HepG2 (cell line): Measurements from ENCODE around the gene HTR4. TPM values are rescaled to one million over a fixed set of nuclear protein-coding genes. Genes with fewer than 3 reads are reported as not detected.

Experiments
- ATAC-seq: fragments of 200-7000 bp; cut with Tn5 transposase; 3 replicates; pipeline ENCODE4 v1.9.1; 2020; ENCODE audit warnings: mild to moderate bottlenecking, moderate library complexity
- BruUV-seq: library from RNA; stranded (reverse); fragments of 400-500 nt; replicated peaks from 2 replicates; lab custom pipeline; 2021; lab: Mats Ljungman, UMichigan
- CTCF ChIA-PET: fragments of 300-600 bp; formaldehyde crosslinking; extraction: SDS; loops from one replicate; lab custom pipeline; 2021; ENCODE audit warnings: low total read pairs, inconsistent platforms, low intra/inter-chr PET ratio; lab: Yijun Ruan, JAX
- POLR2A ChIA-PET: fragments of 350-600 bp; sonication (Branson Sonifier 250); formaldehyde crosslinking; loops from one replicate; lab custom pipeline; 2020; ENCODE audit warnings: antibody characterized with exemption, inconsistent platforms; lab: Yijun Ruan, JAX
- DNase-seq: peaks from one replicate; pipeline ENCODE4 v3.0.0-alpha.2; 2015; ENCODE audit warnings: low spot score
- FAIRE-seq: peaks from 3 replicates; lab custom pipeline; 2011; peaks lifted over from hg19 to GRCh38; lab: Jason Lieb, UNC
- H2AFZ ChIP-seq: one replicate; pipeline ENCODE4 v1.6.1; 2011; ENCODE audit warnings: low read length, inconsistent platforms
- H3K27ac ChIP-seq: fragments of 300-600 bp; 3 replicates; pipeline ENCODE4 v1.8.0; 2011; ENCODE audit warnings: mixed run types, mild to moderate bottlenecking, mixed read lengths, low read length, inconsistent platforms; ENCODE audit not compliant: insufficient read depth; ENCODE audit errors: extremely low read length
- H3K27me3 ChIP-seq, 2 experiments: fragments of 200-600 bp in 1 of 2; 2 replicates in 1 of 2; 3 replicates in 1 of 2; pipeline versions ENCODE4 v1.6.0 to v1.8.0; 2011; ENCODE audit warnings: low read length in 2 of 2, mild to moderate bottlenecking in 2 of 2, moderate library complexity in 2 of 2, inconsistent platforms in 1 of 2; ENCODE audit not compliant: insufficient read depth in 2 of 2, control insufficient read depth in 1 of 2
- H3K36me3 ChIP-seq, 2 experiments: fragments of 200-600 bp in 1 of 2; replicated peaks in 1 of 2; 2 replicates in 1 of 2; 3 replicates in 1 of 2; pipeline versions ENCODE4 v1.5.1 to v1.8.0; 2011; ENCODE audit warnings: low read length in 2 of 2, inconsistent platforms in 1 of 2; ENCODE audit not compliant: insufficient read depth in 2 of 2, control insufficient read depth in 1 of 2
- H3K4me1 ChIP-seq: 2 replicates; pipeline ENCODE4 v1.5.1; 2012; ENCODE audit warnings: low read length, inconsistent platforms; ENCODE audit not compliant: insufficient read depth
- H3K4me2 ChIP-seq: 2 replicates; pipeline ENCODE4 v1.6.0; 2011; ENCODE audit warnings: low read depth, low read length, inconsistent platforms
- H3K4me3 ChIP-seq, 3 experiments: fragments of 200-600 bp in 1 of 3; sonication (generic), shearing (Covaris generic) in 1 of 3; replicated peaks in 1 of 3; 2 replicates each; pipeline ENCODE4 v1.5.1; 2011 to 2016; ENCODE audit warnings: low read length in 3 of 3, inconsistent platforms in 2 of 3, low read depth in 2 of 3, mild to moderate bottlenecking in 2 of 3, control low read depth in 1 of 3, mixed read lengths in 1 of 3; ENCODE audit not compliant: insufficient read depth in 1 of 3
- H3K79me2 ChIP-seq: one replicate; pipeline ENCODE4 v1.6.1; 2011; ENCODE audit warnings: low read length, inconsistent platforms; ENCODE audit not compliant: insufficient read depth
- H3K9ac ChIP-seq: 2 replicates; pipeline ENCODE4 v1.6.0; 2011; ENCODE audit warnings: mild to moderate bottlenecking, low read depth, low read length, inconsistent platforms; ENCODE audit not compliant: insufficient read depth
- H3K9me3 ChIP-seq: 2 replicates; pipeline ENCODE4 v1.5.1; 2012; ENCODE audit warnings: mild to moderate bottlenecking, low read length
- H4K20me1 ChIP-seq: 2 replicates; pipeline ENCODE4 v1.6.0; 2011; ENCODE audit warnings: inconsistent platforms, mild to moderate bottlenecking, low read length, moderate library complexity; ENCODE audit not compliant: insufficient read depth
- ADNP ChIP-seq: sonication (generic); formaldehyde crosslinking; IDR thresholded peaks from 2 replicates; pipeline ENCODE4 v1.4.0; 2020; ENCODE audit warnings: missing genetic modification reagents
- EHMT2 ChIP-seq: fragments of 200-600 bp; sonication (generic); IDR thresholded peaks from 2 replicates; pipeline ENCODE4 v1.7.0; 2017; ENCODE audit warnings: antibody characterized with exemption, low read depth, low read length, borderline replicate concordance
- HOXD1 ChIP-seq: sonication (generic); formaldehyde crosslinking; IDR thresholded peaks from 2 replicates; pipeline ENCODE4 v1.5.0; 2020; ENCODE audit warnings: missing genetic modification reagents
- MAZ ChIP-seq, 2 experiments: sonication (generic) in 1 of 2; formaldehyde crosslinking in 1 of 2; IDR thresholded peaks; 2 replicates each; pipeline versions ENCODE4 v1.5.0 to v1.6.1; 2012 to 2020; ENCODE audit warnings: low read depth in 2 of 2, mild to moderate bottlenecking in 2 of 2, borderline replicate concordance in 1 of 2, improper control_type of control experiment in 1 of 2, low read length in 1 of 2, missing genetic modification reagents in 1 of 2, moderate library complexity in 1 of 2
- REXO4 ChIP-seq: sonication (generic); formaldehyde crosslinking; IDR thresholded peaks from 2 replicates; pipeline ENCODE4 v1.8.0; 2022; ENCODE audit warnings: missing genetic modification reagents, mild to moderate bottlenecking, borderline replicate concordance
- RFXANK ChIP-seq: IDR thresholded peaks from 2 replicates; pipeline ENCODE4 v1.6.1; 2016
- TBX3 ChIP-seq: fragments of 450-650 bp; IDR thresholded peaks from 2 replicates; pipeline ENCODE4 v1.6.1; 2017; ENCODE audit warnings: antibody characterized with exemption, mild to moderate bottlenecking, inconsistent platforms, borderline replicate concordance
- TOE1 ChIP-seq: sonication (generic); formaldehyde crosslinking; IDR thresholded peaks from 2 replicates; pipeline ENCODE4 v1.4.0; 2020; ENCODE audit warnings: mild to moderate bottlenecking, missing genetic modification reagents
- ZBTB49 ChIP-seq: sonication (generic); formaldehyde crosslinking; IDR thresholded peaks from 2 replicates; pipeline ENCODE4 v1.4.0; 2020; ENCODE audit warnings: missing genetic modification reagents, borderline replicate concordance
- ZFY ChIP-seq: sonication (generic); formaldehyde crosslinking; IDR thresholded peaks from 2 replicates; pipeline ENCODE4 v1.4.0; 2020; ENCODE audit warnings: missing genetic modification reagents
- ZNF282 ChIP-seq: fragments of 450-650 bp; IDR thresholded peaks from 2 replicates; pipeline ENCODE4 v1.6.1; 2018; ENCODE audit not compliant: partially characterized antibody
- ZNF383 ChIP-seq: sonication (generic); formaldehyde crosslinking; IDR thresholded peaks from 2 replicates; pipeline ENCODE4 v1.4.0; 2020; ENCODE audit warnings: missing genetic modification reagents, mild to moderate bottlenecking, borderline replicate concordance
- ZNF557 ChIP-seq: sonication (generic); formaldehyde crosslinking; IDR thresholded peaks from 2 replicates; pipeline ENCODE4 v1.4.0; 2020; ENCODE audit warnings: missing genetic modification reagents
- ZNF678 ChIP-seq: sonication (generic); formaldehyde crosslinking; IDR thresholded peaks from 2 replicates; pipeline ENCODE4 v1.4.0; 2020; ENCODE audit warnings: mild to moderate bottlenecking, missing genetic modification reagents
- ZNF713 ChIP-seq: sonication (generic); formaldehyde crosslinking; IDR thresholded peaks from 2 replicates; pipeline ENCODE4 v1.4.0; 2020; ENCODE audit warnings: mild to moderate bottlenecking, missing genetic modification reagents
- ZNF781 ChIP-seq: sonication (generic); formaldehyde crosslinking; IDR thresholded peaks from 2 replicates; pipeline ENCODE4 v1.5.1; 2020; ENCODE audit warnings: borderline replicate concordance, mild to moderate bottlenecking, missing genetic modification reagents; ENCODE audit errors: not compliant biosample characterization
- ZSCAN9 ChIP-seq: IDR thresholded peaks from 2 replicates; pipeline ENCODE4 v1.6.1; 2016; ENCODE audit warnings: borderline replicate concordance
- ZZZ3 ChIP-seq: sonication (generic); formaldehyde crosslinking; IDR thresholded peaks from 2 replicates; pipeline ENCODE4 v1.4.0; 2020; ENCODE audit warnings: missing genetic modification reagents, mild to moderate bottlenecking, borderline replicate concordance
- WGBS: methylation state at CpG from one replicate; pipeline ENCODE4 v1.1.6; 2017; ENCODE audit warnings: low lambda C conversion rate; 5-methylcytosine and 5-hydroxymethylcytosine counted together
- in situ Hi-C: cut with HindIII; loops from 2 replicates; pipeline ENCODE4 v1.10.0; 2017; ENCODE audit warnings: low pct_unique_long_range_greater_than_20kb; ENCODE audit not compliant: extremely low pct_ligation_motif_present
- intact Hi-C: fragments of 100-400 bp; cut with micrococcal nuclease; formaldehyde crosslinking; loops from one replicate; pipeline ENCODE4 v1.10.0; 2022; ENCODE audit not compliant: unreplicated experiment
- polyA plus RNA-seq, 8 experiments: library from polyadenylated mRNA; depleted of rRNA in 3 of 8; stranded (reverse) in 7 of 8; unstranded in 1 of 8; fragments of >200 nt; fragmentation: Illumina TruSeq in 4 of 8; extraction: Trizol in 4 of 8; gene quantifications; 2 replicates each; pipeline versions ENCODE4 v1.2.1 to v1.2.3, GENCODE V29; 2011 to 2016; ENCODE audit warnings: low read depth in 4 of 8, missing spikeins in 1 of 8, mixed read lengths in 1 of 8; ENCODE audit not compliant: insufficient read depth in 1 of 8
- total RNA-seq, 5 experiments: library from RNA; depleted of rRNA; stranded (reverse); fragments of >200 nt; fragmentation: Illumina TruSeq; extraction: Trizol; gene quantifications; 2 replicates each; pipeline ENCODE4 v1.2.3, GENCODE V29; 2016; ENCODE audit warnings: low read depth in 1 of 5
- TF ChIP-seq, protein P1 (sequence below): sonication (generic); formaldehyde crosslinking; IDR thresholded peaks from 2 replicates; pipeline ENCODE4 v1.4.0; 2020; ENCODE audit warnings: low read depth, mild to moderate bottlenecking, missing genetic modification reagents

The HTR4 gene
- total and polyA plus RNA-seq, 2 of the 13 experiments (the other 11 are each of a cell fraction or from before 2014, with no cell fraction given): not detected

DNA sequence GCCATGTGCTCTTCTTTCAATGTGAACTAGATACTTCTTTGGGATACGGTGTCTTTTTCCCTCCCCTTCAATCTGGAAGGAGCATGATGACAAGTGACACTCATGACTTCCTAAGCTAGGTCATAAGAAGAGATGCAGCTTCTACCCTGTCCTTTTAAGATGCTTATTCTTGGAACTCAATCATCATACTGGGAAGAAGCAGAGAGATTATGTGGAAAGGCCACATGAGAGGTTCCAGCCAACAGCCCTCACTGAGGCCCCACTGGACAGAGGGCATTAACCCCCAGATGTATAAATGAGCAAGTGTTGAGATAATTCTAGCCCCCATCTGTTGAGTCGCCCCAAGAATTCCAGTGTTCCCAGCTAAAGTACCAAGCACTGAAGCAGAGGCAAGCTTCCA, 29.3 kb upstream of the HTR4 start:
- peaks cover 17% of the 10 kb centered on the region for H3K4me1 ChIP-seq
- no peak overlapping the region for H3K4me2 ChIP-seq
- in situ Hi-C loops: no loop called here
- intact Hi-C loops: no loop called here
- no TSS peak for BruUV-seq
- no peak overlapping the region for H3K27ac ChIP-seq
- H3K9me3 ChIP-seq: no peaks in the 10 kb centered on the region
- no peak for FAIRE-seq
- H3K36me3 ChIP-seq: no peaks in the 10 kb centered on the region
- H2AFZ ChIP-seq: no peak overlapping the region
- DNase-seq: no peak
- WGBS: 57% methylated on average over 2 of the region's 2 CpGs
- no peak overlapping the region for H3K4me3 ChIP-seq
- H3K79me2 ChIP-seq: no peaks in the 10 kb centered on the region
- H3K9ac ChIP-seq: no peak overlapping the region
- no peak for TF ChIP-seq TBX3
- TF ChIP-seq RFXANK (CRISPR knock-in tag): no peak
- TF ChIP-seq HOXD1 (CRISPR knock-in tag): no peak
- no peak for TF ChIP-seq ZNF557 (CRISPR knock-in tag)
- no peak for TF ChIP-seq ZNF781 (CRISPR knock-in tag)
- no peak for TF ChIP-seq ZBTB49
- no peak for TF ChIP-seq ZFY
- TF ChIP-seq ZNF383 (CRISPR knock-in tag): no peak
- TF ChIP-seq TOE1 (CRISPR knock-in tag): no peak
- TF ChIP-seq ZSCAN9 (CRISPR knock-in tag): no peak
- TF ChIP-seq, protein P1, sequence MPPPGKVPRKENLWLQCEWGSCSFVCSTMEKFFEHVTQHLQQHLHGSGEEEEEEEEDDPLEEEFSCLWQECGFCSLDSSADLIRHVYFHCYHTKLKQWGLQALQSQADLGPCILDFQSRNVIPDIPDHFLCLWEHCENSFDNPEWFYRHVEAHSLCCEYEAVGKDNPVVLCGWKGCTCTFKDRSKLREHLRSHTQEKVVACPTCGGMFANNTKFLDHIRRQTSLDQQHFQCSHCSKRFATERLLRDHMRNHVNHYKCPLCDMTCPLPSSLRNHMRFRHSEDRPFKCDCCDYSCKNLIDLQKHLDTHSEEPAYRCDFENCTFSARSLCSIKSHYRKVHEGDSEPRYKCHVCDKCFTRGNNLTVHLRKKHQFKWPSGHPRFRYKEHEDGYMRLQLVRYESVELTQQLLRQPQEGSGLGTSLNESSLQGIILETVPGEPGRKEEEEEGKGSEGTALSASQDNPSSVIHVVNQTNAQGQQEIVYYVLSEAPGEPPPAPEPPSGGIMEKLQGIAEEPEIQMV: no peak
- no peak for TF ChIP-seq ADNP (CRISPR knock-in tag)
- TF ChIP-seq ZNF678 (CRISPR knock-in tag): no peak
- TF ChIP-seq ZZZ3 (CRISPR knock-in tag): no peak
- TF ChIP-seq ZNF713: no peak
- no peak for TF ChIP-seq MAZ (IDR thresholded peaks at IDR 0.05; ENCODE audit: borderline replicate concordance, low read depth, low read length)
- no peak for TF ChIP-seq MAZ (CRISPR knock-in tag; IDR thresholded peaks at IDR 0.05; ENCODE audit: low read depth)
- no peak for TF ChIP-seq EHMT2
- TF ChIP-seq ZNF282: no peak
- no peak for TF ChIP-seq REXO4 (CRISPR knock-in tag)
- ChIA-PET POLR2A (no interaction called here), CTCF (no interaction called here)
- H4K20me1 ChIP-seq: no peaks in the 10 kb centered on the region
- ATAC-seq: no peak
- H3K27me3 ChIP-seq: no peaks in the 10 kb centered on the region
